IMR-90 (cell line): ENCODE data around the gene CNIH2. TPM values are rescaled to one million over a fixed set of nuclear protein-coding genes. Genes with fewer than 3 reads are reported as not detected.
A peak's percentile ranks its signal among the peaks of the same experiment; 100 is the strongest.

Experiments
- ATAC-seq: fragments of 200-7000 bp; cut with Tn5 transposase; 2 replicates; pipeline ENCODE4 v1.9.1; 2020; ENCODE audit warnings: low read depth, mild to moderate bottlenecking, moderate library complexity
- BruUV-seq: library from RNA; stranded (reverse); fragments of 400-500 nt; replicated peaks from 2 replicates; lab custom pipeline; 2021; lab: Mats Ljungman, UMichigan
- CTCF ChIA-PET: fragments of 300-600 bp; formaldehyde crosslinking; extraction: SDS; loops from one replicate; lab custom pipeline; 2021; ENCODE audit warnings: antibody characterized with exemption; lab: Yijun Ruan, JAX
- POLR2A ChIA-PET: fragments of 300-600 bp; sonication (Branson Sonifier 250); formaldehyde crosslinking; loops from one replicate; lab custom pipeline; 2022; ENCODE audit warnings: antibody characterized with exemption; ENCODE audit not compliant: unreplicated experiment; lab: Charles Lee
- DNase-seq: peaks from one replicate; pipeline ENCODE4 v3.0.0; 2013
- H2AFZ ChIP-seq: replicated peaks from 2 replicates; pipeline ENCODE3; 2013; ENCODE audit warnings: low read length, mild to moderate bottlenecking; ENCODE audit not compliant: poor library complexity
- H2AK5ac ChIP-seq: 2 replicates; pipeline ENCODE4 v1.6.1; 2013; ENCODE audit warnings: low read depth, low read length, inconsistent platforms
- H2AK9ac ChIP-seq: replicated peaks from 2 replicates; pipeline ENCODE3; 2013; ENCODE audit warnings: mild to moderate bottlenecking, low read depth, low read length, moderate library complexity; ENCODE audit not compliant: poor library complexity
- H2BK120ac ChIP-seq: 2 replicates; pipeline ENCODE4 v1.6.1; 2013; ENCODE audit warnings: low read depth, low read length, inconsistent platforms
- H2BK15ac ChIP-seq: 3 replicates; pipeline ENCODE4 v1.6.1; 2013; ENCODE audit warnings: low read depth, low read length, inconsistent platforms
- H2BK20ac ChIP-seq: 2 replicates; pipeline ENCODE4 v1.6.1; 2013; ENCODE audit warnings: low read depth, mild to moderate bottlenecking, inconsistent platforms, low read length, moderate library complexity
- H2BK5ac ChIP-seq: 2 replicates; pipeline ENCODE4 v1.6.1; 2013; ENCODE audit warnings: mild to moderate bottlenecking, low read depth, low read length, inconsistent platforms; ENCODE audit not compliant: poor library complexity, severe bottlenecking
- H3K14ac ChIP-seq: replicated peaks from 2 replicates; pipeline ENCODE4 v1.6.1; 2013; ENCODE audit warnings: low read depth, low read length, inconsistent platforms
- H3K18ac ChIP-seq: 2 replicates; pipeline ENCODE4 v1.6.1; 2013; ENCODE audit warnings: low read depth, low read length, control low read depth
- H3K23ac ChIP-seq: 2 replicates; pipeline ENCODE4 v1.6.1; 2013; ENCODE audit warnings: low read depth, low read length, inconsistent platforms
- H3K27ac ChIP-seq: 2 replicates; pipeline ENCODE4 v1.5.1; 2013; ENCODE audit warnings: mild to moderate bottlenecking, control low read depth, low read length; ENCODE audit not compliant: insufficient read depth
- H3K27me3 ChIP-seq: 2 replicates; pipeline ENCODE4 v1.6.1; 2013; ENCODE audit warnings: low read length; ENCODE audit not compliant: control insufficient read depth, insufficient read depth
- H3K36me3 ChIP-seq: 2 replicates; pipeline ENCODE4 v1.6.1; 2013; ENCODE audit warnings: low read length, mixed read lengths; ENCODE audit not compliant: control insufficient read depth, insufficient read depth
- H3K4ac ChIP-seq: 2 replicates; pipeline ENCODE4 v1.6.1; 2013; ENCODE audit warnings: low read depth, low read length, inconsistent platforms
- H3K4me1 ChIP-seq: 2 replicates; pipeline ENCODE4 v1.6.1; 2013; ENCODE audit warnings: low read length, mixed read lengths; ENCODE audit not compliant: control insufficient read depth, insufficient read depth
- H3K4me2 ChIP-seq: 2 replicates; pipeline ENCODE4 v1.6.1; 2013; ENCODE audit warnings: low read depth, mild to moderate bottlenecking, control low read depth, low read length, moderate library complexity
- H3K4me3 ChIP-seq: 2 replicates; pipeline ENCODE4 v1.5.1; 2013; ENCODE audit warnings: low read depth, mild to moderate bottlenecking, control low read depth, low read length, moderate library complexity; ENCODE audit not compliant: insufficient read depth
- H3K56ac ChIP-seq: 2 replicates; pipeline ENCODE4 v1.6.1; 2013; ENCODE audit warnings: low read length, inconsistent platforms; ENCODE audit not compliant: insufficient read depth; ENCODE audit errors: extremely low read depth
- H3K79me1 ChIP-seq, 2 experiments: 2 replicates each; pipeline ENCODE4 v1.6.1; 2013; ENCODE audit warnings: low read length in 2 of 2, inconsistent platforms in 1 of 2, low read depth in 1 of 2
- H3K9ac ChIP-seq: 2 replicates; pipeline ENCODE4 v1.6.1; 2013; ENCODE audit warnings: low read depth, low read length, control low read depth
- H3K9me1 ChIP-seq: 2 replicates; pipeline ENCODE4 v1.6.1; 2013; ENCODE audit warnings: low read length, inconsistent platforms; ENCODE audit not compliant: insufficient read depth
- H3K9me3 ChIP-seq: 2 replicates; pipeline ENCODE4 v1.6.1; 2013; ENCODE audit warnings: low read length; ENCODE audit not compliant: control insufficient read depth, insufficient read depth
- H4K20me1 ChIP-seq: 2 replicates; pipeline ENCODE4 v1.6.1; 2013; ENCODE audit warnings: low read length, inconsistent platforms; ENCODE audit not compliant: insufficient read depth
- H4K5ac ChIP-seq: 2 replicates; pipeline ENCODE4 v1.6.1; 2013; ENCODE audit warnings: mild to moderate bottlenecking, low read depth, low read length, control low read depth
- H4K8ac ChIP-seq, 2 experiments: 2 replicates each; pipeline ENCODE4 v1.6.1; 2013; ENCODE audit warnings: low read depth in 2 of 2, low read length in 2 of 2, control low read depth in 1 of 2, inconsistent platforms in 1 of 2
- H4K91ac ChIP-seq: 2 replicates; pipeline ENCODE4 v1.6.1; 2013; ENCODE audit warnings: low read depth, low read length, inconsistent platforms; ENCODE audit not compliant: insufficient read depth
- BHLHE40 ChIP-seq: fragments of 150-350 bp; IDR thresholded peaks from 2 replicates; pipeline ENCODE4 v1.6.1; 2016; ENCODE audit warnings: mild to moderate bottlenecking, low read depth, low read length
- CEBPB ChIP-seq: IDR thresholded peaks from 2 replicates; pipeline ENCODE4 v1.6.1; 2012; ENCODE audit warnings: low read depth, low read length, improper control_type of control experiment
- CHD1 ChIP-seq: IDR thresholded peaks from 2 replicates; pipeline ENCODE4 v1.6.1; 2012; ENCODE audit warnings: low read depth, low read length, improper control_type of control experiment
- FOS ChIP-seq: fragments of 150-350 bp; IDR thresholded peaks from 2 replicates; pipeline ENCODE4 v1.6.1; 2016; ENCODE audit warnings: low read depth, low read length
- MAFK ChIP-seq: IDR thresholded peaks from 2 replicates; pipeline ENCODE4 v1.6.1; 2012; ENCODE audit warnings: low read depth, low read length, improper control_type of control experiment
- MAZ ChIP-seq: IDR thresholded peaks from 2 replicates; pipeline ENCODE4 v1.6.1; 2012; ENCODE audit warnings: low read depth, mild to moderate bottlenecking, low read length, improper control_type of control experiment, moderate library complexity, borderline replicate concordance
- MXI1 ChIP-seq: IDR thresholded peaks from 2 replicates; pipeline ENCODE4 v1.6.1; 2012; ENCODE audit warnings: low read depth, mild to moderate bottlenecking, low read length, moderate library complexity, borderline replicate concordance
- NFE2L2 ChIP-seq: fragments of 150-350 bp; IDR thresholded peaks from 2 replicates; pipeline ENCODE4 v1.6.1; 2016; ENCODE audit warnings: low read depth, mild to moderate bottlenecking, low read length
- POLR2A ChIP-seq: IDR thresholded peaks from 2 replicates; pipeline ENCODE4 v1.6.1; 2012; ENCODE audit warnings: mild to moderate bottlenecking, low read depth, low read length
- RAD21 ChIP-seq: IDR thresholded peaks from 2 replicates; pipeline ENCODE4 v1.6.1; 2012; ENCODE audit warnings: low read length, improper control_type of control experiment
- RFX5 ChIP-seq: IDR thresholded peaks from 2 replicates; pipeline ENCODE4 v1.8.0; 2012; ENCODE audit warnings: low read depth, mild to moderate bottlenecking, low read length, moderate library complexity
- SMC3 ChIP-seq: fragments of 150-350 bp; IDR thresholded peaks from 2 replicates; pipeline ENCODE4 v1.6.1; 2016; ENCODE audit warnings: low read depth, mild to moderate bottlenecking, antibody characterized with exemption, low read length, moderate library complexity
- WGBS, 2 experiments: methylation state at CpG; one replicate each; pipeline versions ENCODE4 v1.1.5 to v1.1.7; 2013; ENCODE audit warnings: missing lambda C conversion rate in 2 of 2; ENCODE audit not compliant: insufficient read length in 1 of 2; ENCODE audit errors: extremely low coverage in 2 of 2; 5-methylcytosine and 5-hydroxymethylcytosine counted together
- dilution Hi-C: fragments of 300-500 bp; cut with HindIII; formaldehyde crosslinking; loops from one replicate; pipeline ENCODE4 v1.14.3; 2018; ENCODE audit warnings: low sequenced_read_pairs; ENCODE audit not compliant: unreplicated experiment
- in situ Hi-C: fragments of 300-500 bp; cut with MboI; formaldehyde crosslinking; loops from 3 replicates; pipeline ENCODE4 v1.14.3; 2019; ENCODE audit warnings: low sequenced_read_pairs, inconsistent platforms, mixed read lengths
- intact Hi-C: fragments of 100-400 bp; cut with micrococcal nuclease; formaldehyde crosslinking; loops from 2 replicates; pipeline ENCODE4 v1.10.0; 2022
- polyA plus RNA-seq, 3 experiments: library from polyadenylated mRNA; depleted of rRNA; stranded (reverse); fragments of >200 nt; gene quantifications; 2 replicates each; pipeline ENCODE4 v1.2.3, GENCODE V29; 2012; ENCODE audit warnings: low replicate concordance in 1 of 3
- total RNA-seq: library from RNA; depleted of rRNA; stranded (reverse); fragments of >200 nt; gene quantifications from 2 replicates; pipeline ENCODE4 v1.2.3, GENCODE V29; 2012
- TF ChIP-seq, protein P1 (sequence below): fragments of 150-350 bp; IDR thresholded peaks from 2 replicates; pipeline ENCODE4 v1.6.1; 2016; ENCODE audit warnings: low read depth, mild to moderate bottlenecking, low read length, moderate library complexity, borderline replicate concordance
- TF ChIP-seq, protein P2 (sequence below): conservative IDR thresholded peaks from 2 replicates; pipeline ENCODE4 v1.5.1; 2012; ENCODE audit warnings: mild to moderate bottlenecking, low read depth, low read length, improper control_type of control experiment
- TF ChIP-seq, protein P3 (sequence below): fragments of 150-350 bp; IDR thresholded peaks from 2 replicates; pipeline ENCODE4 v1.6.1; 2017; ENCODE audit warnings: mild to moderate bottlenecking, antibody characterized with exemption, low read length, low read depth

Gene CNIH2
- total and polyA plus RNA-seq, 2 of the 4 experiments (the other 2 are of a cell fraction) = 0.54 to 3.4 TPM

DNA sequence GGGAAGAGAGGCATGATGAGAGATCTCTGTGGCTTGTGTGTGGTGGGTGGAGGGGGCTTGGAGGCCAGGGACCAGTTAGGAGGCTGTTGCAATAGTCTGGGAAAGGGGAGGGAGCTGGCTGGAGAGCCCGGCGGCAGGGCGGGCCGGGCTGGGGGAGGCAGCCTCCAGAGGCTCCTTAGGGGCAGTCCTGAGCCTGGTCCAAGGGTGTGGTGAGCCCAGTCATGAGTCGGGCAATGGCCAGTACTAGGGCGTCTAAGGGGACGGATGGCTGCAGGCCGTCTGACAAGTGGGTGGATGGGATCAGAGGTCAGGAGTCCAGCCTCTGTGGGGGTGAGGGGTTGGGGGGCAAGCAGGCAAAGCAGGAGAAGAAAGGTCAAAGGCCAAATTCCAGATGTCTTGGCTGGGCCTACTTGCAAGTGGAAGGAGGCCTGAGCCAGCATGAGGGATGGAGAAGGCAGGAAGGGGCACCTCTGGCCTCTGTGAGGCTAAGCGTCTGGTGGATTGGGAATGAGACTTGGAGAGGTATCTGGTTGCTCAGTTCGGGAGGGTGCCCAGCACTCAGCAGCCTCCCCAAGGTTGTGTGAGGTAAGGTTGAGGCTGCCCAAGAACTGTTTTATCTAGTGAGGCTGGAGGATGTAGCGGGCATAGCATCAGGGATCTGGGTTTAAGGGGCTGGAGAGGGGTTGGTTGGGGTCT is 44.9 kb downstream of the CNIH2 start:
- Histone ChIP-seq H3K4me1 (peaks cover 46% of the 10 kb centered on the region), H3K9me3 (no peaks in the 10 kb centered on the region), H3K4me2 (no peak overlapping the region), H3K9me1 (peaks cover 35% of the 10 kb centered on the region), H2BK20ac (no peak overlapping the region), H3K4ac (no peak overlapping the region), H2AFZ (no peak overlapping the region), H4K20me1 (no peaks in the 10 kb centered on the region), H2AK5ac (0 out of 2 replicates have a peak overlapping the region, but pooled peaks have one; percentile 44), H3K4me3 (no peak overlapping the region), H3K18ac (no peak overlapping the region), H3K9ac (no peak overlapping the region), H3K27me3 (no peaks in the 10 kb centered on the region), H4K5ac (no peak overlapping the region), H4K91ac (peak overlapping the region; percentile 7; the same call in 1 of the 2 replicates), H3K27ac (no peak overlapping the region), H2AK9ac (no peak overlapping the region), H2BK15ac (no peak overlapping the region), H3K14ac (no peak overlapping the region), H2BK120ac (no peak overlapping the region), H3K79me1 (peaks cover 0 to 36% of the 10 kb centered on the region in 2 experiments; a peak in 3 of 4 replicates), H3K23ac (no peak overlapping the region), H3K36me3 (no peaks in the 10 kb centered on the region), H4K8ac (peak overlapping the region in 1 of 2 experiments; percentile 5; a peak in 1 of 4 replicates), H2BK5ac (no peak overlapping the region), H3K56ac (no peak overlapping the region)
- DNase-seq (no peak), ATAC-seq (no peak)
- no TSS peak for BruUV-seq
- intact Hi-C loops = no loop called here
- WGBS, 2 experiments = 78% methylated on average over 6 of the region's 11 CpGs; no CpG with 5 or more reads in 1 of the 2 experiments
- ChIA-PET POLR2A (no interaction called here), CTCF (interaction anchor here (1.6 kb wide), 1 partner anchor 11 kb away, joined by 5 read pairs; no protein-coding TSS in a partner anchor)
- dilution Hi-C loops = no loop called here
- in situ Hi-C loops = no loop called here
- TF ChIP-seq, protein P1, sequence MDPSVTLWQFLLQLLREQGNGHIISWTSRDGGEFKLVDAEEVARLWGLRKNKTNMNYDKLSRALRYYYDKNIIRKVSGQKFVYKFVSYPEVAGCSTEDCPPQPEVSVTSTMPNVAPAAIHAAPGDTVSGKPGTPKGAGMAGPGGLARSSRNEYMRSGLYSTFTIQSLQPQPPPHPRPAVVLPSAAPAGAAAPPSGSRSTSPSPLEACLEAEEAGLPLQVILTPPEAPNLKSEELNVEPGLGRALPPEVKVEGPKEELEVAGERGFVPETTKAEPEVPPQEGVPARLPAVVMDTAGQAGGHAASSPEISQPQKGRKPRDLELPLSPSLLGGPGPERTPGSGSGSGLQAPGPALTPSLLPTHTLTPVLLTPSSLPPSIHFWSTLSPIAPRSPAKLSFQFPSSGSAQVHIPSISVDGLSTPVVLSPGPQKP = no peak
- no peak for TF ChIP-seq MAZ
- TF ChIP-seq CHD1 = no peak
- TF ChIP-seq SMC3 = no peak
- TF ChIP-seq NFE2L2 = no peak
- TF ChIP-seq CEBPB = no peak
- no peak for TF ChIP-seq RAD21
- TF ChIP-seq POLR2A = no peak
- TF ChIP-seq, protein P2, sequence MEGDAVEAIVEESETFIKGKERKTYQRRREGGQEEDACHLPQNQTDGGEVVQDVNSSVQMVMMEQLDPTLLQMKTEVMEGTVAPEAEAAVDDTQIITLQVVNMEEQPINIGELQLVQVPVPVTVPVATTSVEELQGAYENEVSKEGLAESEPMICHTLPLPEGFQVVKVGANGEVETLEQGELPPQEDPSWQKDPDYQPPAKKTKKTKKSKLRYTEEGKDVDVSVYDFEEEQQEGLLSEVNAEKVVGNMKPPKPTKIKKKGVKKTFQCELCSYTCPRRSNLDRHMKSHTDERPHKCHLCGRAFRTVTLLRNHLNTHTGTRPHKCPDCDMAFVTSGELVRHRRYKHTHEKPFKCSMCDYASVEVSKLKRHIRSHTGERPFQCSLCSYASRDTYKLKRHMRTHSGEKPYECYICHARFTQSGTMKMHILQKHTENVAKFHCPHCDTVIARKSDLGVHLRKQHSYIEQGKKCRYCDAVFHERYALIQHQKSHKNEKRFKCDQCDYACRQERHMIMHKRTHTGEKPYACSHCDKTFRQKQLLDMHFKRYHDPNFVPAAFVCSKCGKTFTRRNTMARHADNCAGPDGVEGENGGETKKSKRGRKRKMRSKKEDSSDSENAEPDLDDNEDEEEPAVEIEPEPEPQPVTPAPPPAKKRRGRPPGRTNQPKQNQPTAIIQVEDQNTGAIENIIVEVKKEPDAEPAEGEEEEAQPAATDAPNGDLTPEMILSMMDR = no peak
- TF ChIP-seq MXI1 = no peak
- TF ChIP-seq, protein P3, sequence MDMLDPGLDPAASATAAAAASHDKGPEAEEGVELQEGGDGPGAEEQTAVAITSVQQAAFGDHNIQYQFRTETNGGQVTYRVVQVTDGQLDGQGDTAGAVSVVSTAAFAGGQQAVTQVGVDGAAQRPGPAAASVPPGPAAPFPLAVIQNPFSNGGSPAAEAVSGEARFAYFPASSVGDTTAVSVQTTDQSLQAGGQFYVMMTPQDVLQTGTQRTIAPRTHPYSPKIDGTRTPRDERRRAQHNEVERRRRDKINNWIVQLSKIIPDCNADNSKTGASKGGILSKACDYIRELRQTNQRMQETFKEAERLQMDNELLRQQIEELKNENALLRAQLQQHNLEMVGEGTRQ = no peak
- no peak for TF ChIP-seq BHLHE40
- no peak for TF ChIP-seq RFX5
- no peak for TF ChIP-seq FOS
- no peak for TF ChIP-seq MAFK
